GM10847 (cell line): Measurements from ENCODE around the gene PNLIPRP3.

Experiments
- POLR2A ChIP-seq: IDR thresholded peaks from 2 replicates; pipeline ENCODE4 v1.6.1; 2011; ENCODE audit not compliant: insufficient read length; ENCODE audit errors: extremely low read depth

Gene PNLIPRP3

DNA sequence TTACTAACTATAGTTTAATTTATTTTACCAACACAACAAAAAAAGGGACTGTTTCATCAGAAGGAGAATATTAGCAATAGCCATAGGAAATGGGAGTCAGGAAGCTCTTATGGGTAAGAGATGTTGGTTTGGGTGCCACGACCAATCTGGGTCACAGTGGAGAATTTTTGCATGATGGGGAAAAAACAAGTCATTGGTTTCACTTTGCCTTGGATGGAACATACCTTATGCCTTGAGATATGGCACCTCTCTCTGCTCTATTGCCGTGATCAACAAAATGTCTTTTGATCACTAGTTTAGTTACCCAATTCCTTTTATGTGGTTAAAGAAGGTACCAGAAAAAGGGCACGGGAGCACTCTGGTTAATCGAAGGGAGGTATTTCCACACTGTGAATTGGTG lies 48.2 kb downstream of the PNLIPRP3 start:
- TF ChIP-seq POLR2A: no peak

DNA sequence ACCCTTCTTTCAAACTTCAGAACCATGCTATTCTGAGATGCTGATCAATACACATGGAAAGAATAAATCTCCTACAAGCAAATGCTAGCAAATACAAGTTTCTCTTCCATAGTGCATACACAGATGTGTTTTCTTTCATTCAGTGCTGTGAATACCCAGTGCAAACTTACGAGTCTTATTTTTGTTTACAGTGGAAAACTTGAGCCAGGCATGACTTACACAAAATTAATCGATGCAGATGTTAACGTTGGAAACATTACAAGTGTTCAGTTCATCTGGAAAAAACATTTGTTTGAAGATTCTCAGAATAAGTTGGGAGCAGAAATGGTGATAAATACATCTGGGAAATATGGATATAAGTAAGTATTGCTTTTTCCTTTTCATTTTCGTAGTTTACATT lies 48.8 kb downstream of the PNLIPRP3 start:
- TF ChIP-seq POLR2A: no peak

DNA sequence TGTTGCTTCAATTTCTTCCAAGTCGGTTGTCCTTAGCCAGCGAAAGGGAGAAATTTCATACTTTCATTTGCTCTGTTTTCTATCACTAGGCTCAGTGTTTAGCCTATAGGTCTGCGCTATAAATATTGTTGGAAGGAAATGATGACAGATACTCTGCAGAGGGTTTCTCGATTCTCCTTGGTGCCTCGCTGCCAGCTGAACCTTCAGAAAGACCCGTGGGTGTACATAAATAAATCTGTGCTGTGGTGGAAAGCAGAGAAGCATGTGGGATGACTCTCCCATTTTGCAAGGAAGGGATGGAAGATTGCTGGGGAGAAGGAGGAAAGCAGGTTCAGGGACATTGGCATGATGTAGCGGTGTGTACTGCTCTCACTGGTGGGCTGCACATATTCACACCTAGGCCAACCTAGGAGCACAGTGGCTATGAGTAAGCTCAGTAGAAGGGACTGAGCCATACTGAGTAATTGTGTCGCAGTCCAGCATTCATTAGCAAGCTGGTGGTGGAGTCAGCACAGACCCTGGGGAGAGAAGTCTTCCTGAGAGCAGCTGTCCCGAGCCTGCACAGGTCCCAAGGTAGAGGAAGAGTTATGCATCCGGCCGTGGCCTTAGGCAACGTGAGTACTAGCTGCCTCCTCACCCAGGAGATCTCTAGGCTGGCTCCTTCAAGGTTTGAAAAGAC lies 50.5 kb downstream of the PNLIPRP3 start:
- no peak for TF ChIP-seq POLR2A

DNA sequence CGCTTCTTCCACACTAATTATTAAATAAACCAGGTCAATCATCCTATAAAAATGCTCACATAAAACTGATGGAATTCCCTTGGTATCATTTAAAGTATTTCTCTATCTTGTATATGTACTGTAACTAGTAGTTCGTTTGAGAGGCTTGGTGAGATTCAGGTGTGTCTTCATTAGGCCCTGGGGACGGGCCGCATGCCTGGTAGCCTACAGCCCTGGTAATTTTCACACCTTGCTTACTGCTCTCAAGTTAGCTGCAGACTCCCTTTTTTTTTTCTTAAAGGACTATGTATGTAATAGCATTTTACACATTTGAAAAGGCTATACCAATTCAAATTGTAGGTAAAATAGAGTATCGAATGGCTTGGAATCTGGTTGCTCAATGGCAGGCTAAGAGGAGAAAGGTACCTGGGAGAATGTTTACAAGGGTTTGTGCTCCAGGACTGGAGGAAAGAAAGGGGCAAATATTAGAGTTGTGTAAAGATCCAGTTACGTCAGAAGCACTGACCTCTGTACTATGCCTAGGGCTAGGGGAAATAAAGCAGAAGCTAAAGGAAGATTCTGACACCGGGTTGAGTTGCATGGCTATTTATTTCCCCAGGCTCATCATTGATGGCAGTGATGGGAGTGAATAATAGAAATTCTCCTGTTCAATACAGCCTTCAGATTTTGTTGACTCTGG lies 59.3 kb downstream of the PNLIPRP3 start:
- no peak for TF ChIP-seq POLR2A

DNA sequence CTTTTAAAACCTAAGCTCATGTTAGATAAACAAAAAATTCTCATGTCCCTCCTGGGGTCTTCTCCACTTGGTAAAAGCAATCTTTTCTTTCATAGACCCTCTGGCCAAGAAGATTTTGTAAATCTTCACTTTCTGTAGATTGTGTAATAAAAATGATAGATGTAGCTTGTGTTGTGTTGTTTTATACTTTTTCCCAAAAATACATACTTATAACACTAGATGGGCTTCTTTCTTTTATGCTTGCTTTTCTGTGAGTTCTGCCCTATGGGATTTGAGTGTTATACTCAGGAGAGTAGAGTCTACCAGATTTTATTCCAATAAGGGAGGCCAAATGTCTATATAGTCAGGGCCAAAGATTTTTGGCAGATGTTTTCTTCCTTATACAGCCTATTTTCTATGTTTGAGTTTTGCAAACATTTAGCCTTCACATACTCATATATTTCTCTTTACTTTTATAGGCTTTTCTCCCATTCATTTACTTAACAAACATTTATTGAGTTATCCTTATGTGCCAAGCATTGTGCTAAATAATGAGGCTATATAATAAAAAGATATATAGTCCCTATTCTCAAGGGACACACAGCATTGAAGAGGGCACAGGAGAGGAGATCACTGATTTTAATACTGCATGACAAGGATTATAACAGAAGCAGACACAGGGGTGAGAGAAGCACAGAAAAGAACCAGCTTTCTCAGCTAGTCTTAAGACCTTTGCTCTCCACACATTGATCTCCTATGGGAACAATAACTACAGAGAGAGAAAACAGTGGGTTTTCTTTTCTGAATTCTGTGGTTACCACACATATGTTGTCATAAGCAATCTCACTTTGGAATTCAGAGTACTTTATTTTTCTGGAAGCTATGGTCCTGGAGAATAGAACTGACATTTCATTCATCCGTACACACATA lies 60.1 kb downstream of the PNLIPRP3 start:
- TF ChIP-seq POLR2A: no peak

DNA sequence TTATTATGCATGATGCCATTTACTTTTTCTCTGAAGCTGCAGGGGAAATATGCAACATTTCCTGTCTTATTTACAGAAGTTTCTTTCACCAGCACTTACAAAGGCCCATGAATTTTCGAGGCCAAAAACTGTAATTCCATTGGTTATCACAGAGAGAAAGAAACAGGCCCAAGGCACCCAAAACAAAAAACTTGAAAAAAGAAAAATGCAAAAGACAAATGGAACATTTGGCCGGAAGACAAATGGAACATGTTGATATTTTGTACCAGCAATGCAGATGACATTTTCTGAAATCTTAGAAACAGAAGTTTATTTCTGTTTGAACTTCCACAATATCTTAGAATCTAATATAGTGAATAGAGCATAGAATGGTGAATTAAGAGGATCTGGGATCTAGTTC lies 61.8 kb downstream of the PNLIPRP3 start:
- TF ChIP-seq POLR2A: no peak

DNA sequence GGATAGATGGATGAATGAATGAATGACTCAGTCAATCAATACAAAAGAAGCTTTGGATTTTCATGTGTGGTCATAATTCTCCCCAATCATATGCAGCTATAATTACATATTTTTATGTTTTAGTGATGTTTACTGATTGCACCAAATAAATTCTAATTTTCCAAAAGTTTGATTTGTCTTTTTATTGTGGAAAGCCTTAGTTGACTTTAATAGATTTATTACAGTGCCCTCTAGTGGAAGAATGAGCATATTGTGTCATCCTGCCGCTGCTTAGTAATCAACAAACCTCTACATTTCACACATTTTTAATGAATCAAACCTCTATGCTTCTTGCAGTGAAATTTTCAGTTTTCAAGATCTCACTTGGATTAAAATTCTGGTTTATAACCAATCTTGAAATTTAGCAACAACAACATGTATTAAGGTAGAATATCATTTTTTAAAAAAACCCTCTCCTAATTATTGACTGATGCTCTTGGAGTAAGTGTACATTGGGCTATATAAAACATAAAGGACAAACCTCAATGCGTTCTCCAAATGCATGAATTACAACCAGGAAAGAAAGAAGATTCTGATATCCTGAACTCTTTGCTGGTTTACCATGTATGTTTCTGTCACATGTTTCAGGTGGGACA lies 62.5 kb downstream of the PNLIPRP3 start:
- TF ChIP-seq POLR2A: no peak

DNA sequence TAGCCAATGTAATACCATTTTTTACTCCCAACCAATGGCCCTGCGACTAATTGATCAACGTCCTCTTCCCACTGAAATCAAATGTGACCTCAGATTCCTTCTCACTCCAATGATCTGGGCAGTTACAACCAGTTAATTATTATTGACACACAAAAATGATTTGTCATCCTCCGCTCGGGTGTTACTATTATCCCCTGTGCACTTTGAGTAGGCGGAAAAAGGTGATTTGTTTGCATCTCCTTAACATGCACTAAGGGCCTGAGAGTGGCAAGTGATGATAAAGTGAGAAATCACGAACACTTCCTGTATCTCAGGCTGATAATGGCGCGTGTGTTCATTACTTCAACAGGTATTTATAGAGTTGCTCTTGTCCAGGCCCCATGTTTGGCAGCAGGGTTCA lies 77.1 kb downstream of the PNLIPRP3 start:
- no peak for TF ChIP-seq POLR2A

DNA sequence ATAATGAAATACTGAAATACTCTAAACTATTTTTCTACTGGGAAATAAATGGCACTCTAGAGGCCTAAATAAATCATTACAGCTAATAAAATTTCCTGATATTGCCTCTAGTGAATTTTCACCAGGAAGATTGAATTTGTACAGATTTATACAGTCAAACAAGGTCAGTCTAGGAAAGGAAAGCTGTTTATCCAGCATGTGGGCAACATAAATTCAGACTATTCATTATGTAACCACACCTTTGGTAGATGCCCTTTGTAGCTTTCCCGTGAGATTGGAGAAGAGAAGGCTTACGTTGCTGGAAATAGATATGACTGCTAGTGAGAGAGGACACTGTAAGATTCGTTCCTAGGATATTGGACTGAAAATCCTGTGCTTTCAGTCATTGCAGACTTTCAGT lies 82.9 kb downstream of the PNLIPRP3 start:
- no peak for TF ChIP-seq POLR2A

DNA sequence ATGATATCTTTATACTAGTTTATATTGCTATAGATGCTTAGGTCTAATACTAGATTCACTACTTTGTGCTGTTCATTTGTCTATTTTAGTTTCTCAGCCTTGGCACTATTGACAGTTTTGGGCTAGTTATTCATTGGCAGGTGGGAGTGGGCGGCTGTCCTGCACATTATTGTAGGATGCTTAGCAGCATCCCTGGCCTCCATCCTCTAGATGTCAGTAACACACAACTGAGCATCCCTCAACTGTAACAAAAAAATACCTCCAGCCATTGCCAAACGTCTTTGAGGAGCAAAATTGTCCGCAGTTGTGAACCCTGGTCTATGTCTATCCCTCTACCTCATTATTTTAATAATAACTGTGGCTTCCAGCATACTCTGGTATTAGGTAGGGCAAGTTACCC lies 83.7 kb downstream of the PNLIPRP3 start:
- TF ChIP-seq POLR2A: no peak

DNA sequence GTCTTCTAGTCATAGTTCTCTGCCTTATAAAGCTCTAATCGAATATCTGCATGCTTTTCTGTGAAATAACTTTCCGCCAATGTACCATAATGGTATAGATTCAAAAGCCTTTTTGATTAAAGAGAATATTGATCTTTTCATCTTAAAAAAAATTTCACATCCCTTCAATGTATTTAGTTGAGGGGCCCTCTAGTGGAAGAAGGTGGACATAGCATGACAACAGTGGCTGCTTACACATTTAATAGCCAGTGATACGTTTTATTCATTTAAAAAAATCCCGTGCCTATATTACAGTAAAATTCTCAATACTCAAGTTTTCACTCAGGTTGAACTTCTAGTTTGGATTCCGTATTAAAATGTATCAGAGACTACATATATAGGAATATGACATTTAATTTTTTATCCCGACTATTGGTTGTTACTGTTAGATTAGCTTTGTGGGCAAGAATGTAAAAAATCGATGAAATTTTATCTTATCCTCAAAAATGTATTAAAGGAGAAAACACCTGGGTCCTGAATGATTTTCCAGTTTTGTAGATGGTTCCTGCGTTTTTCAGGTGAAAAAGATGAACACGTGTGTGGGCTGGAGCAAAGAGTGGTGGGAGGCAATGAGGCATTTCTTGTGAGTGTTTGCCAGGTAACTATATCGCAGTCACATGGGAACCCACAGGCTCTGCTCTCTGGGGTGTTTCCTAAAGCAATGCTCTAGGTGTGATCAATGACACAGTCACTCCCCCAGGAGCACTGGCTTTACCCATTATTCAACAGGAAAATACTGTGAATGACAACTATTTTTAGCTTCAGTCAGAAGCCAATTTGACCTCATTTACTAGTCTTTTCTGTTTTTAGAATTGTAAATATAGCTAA lies 94.0 kb downstream of the PNLIPRP3 start:
- no peak for TF ChIP-seq POLR2A

DNA sequence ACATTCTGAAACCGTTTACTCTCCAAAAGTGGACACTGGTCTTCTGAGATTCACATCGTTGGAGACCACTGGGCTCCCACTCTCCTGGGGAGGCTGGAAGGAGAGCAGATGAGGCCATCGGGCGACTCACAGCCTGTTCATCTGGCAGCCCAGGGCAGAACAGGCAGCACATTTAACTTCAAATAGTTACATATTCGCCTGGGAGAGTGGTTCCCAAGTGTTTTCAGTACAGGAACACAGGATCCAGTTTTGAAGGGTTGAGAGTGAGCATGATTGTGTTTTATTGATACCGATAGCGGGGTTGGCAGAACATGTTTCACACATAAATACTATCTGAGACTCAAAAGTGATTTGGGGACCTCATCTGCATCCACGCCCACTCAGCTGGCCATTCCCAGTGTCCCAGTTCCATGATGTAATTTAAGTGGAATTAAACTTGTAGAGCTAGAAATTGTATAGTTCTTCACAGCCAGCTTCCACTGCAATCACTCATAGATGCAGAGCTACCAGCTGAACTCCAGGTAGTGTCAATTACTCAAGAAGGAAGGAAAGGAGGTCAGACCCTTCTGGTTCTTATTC lies 95.2 kb downstream of the PNLIPRP3 start:
- no peak for TF ChIP-seq POLR2A

DNA sequence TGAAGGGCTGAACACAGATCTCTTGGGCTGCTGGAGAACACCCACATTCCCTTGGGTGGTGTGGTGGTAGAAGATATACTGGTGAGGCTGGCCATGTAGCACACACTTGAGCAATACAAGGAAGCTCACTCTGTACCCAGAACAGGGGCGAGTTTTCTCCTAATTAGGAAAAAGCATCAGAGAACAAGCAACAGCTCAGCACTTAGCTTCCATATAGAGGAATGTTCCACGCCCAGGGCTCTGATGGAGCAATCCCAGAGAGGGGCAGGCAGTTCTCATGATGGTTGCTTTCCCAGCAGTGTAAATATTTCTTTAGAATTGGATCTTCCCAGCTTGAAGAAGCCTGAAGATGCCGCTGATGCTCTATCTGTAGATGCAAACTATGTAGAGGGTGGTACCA lies 97.1 kb downstream of the PNLIPRP3 start:
- no peak for TF ChIP-seq POLR2A

DNA sequence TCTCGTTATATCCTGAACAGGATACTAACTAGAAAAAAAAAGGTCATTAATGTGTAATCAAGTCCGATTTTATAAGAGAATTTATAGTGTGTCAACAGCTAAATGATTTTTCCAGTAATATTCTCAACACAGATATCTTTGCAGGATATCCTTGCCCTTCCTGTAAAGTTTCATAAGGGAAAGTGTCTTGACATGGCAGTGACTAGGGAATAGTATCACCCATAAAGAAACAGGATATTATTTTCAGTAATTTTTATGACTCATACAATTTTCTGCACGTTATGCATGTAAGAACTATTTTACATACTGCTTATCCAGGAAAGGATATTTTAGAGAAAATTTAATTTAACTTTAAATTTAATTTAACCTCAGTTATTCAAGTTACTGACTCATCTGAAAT lies 98.6 kb downstream of the PNLIPRP3 start:
- no peak for TF ChIP-seq POLR2A
